ENCODE measurements around the gene CCR5.
"Not testable (repeated sequence)": the region's sequence is repeated elsewhere in the genome, so short reads cannot be mapped to it uniquely, and the experiment has no call there.

The CCR5 gene

GRCh38 chr3:46388847-46389246 lies 18.1 kb downstream of the CCR5 start:
- not testable (repeated sequence) for DNase-seq

- no peak for DNase-seq
Observed at GRCh38 chr3:46389306-46389705, 18.6 kb downstream of the CCR5 start.

GRCh38 chr3:46391526-46391925 lies 20.8 kb downstream of the CCR5 start:
- DNase-seq, result not testable (repeated sequence)

GRCh38 chr3:46393011-46393410 lies 22.3 kb downstream of the CCR5 start:
- DNase-seq, result no peak

GRCh38 chr3:46393554-46394434 lies 23.0 kb downstream of the CCR5 start:
- no peak for DNase-seq

- DNase-seq, result no peak
Observed at GRCh38 chr3:46395210-46395661, 24.5 kb downstream of the CCR5 start.

GRCh38 chr3:46395766-46396530 lies 25.2 kb downstream of the CCR5 start:
- DNase-seq, result no peak

GRCh38 chr3:46397111-46397510 lies 26.4 kb downstream of the CCR5 start:
- DNase-seq, result no peak

GRCh38 chr3:46398186-46398955 lies 27.6 kb downstream of the CCR5 start:
- DNase-seq, result no peak

GRCh38 chr3:46399098-46399497 lies 28.4 kb downstream of the CCR5 start:
- DNase-seq, result no peak

GRCh38 chr3:46399557-46399956 lies 28.8 kb downstream of the CCR5 start:
- DNase-seq, result no peak

- no peak for DNase-seq
Observed at GRCh38 chr3:46400000-46400734, 29.4 kb downstream of the CCR5 start.

- no peak for DNase-seq
Observed at GRCh38 chr3:46400846-46401245, 30.1 kb downstream of the CCR5 start.

- no peak for DNase-seq
Observed at GRCh38 chr3:46401579-46401978, 30.8 kb downstream of the CCR5 start.

GRCh38 chr3:46402902-46403301 lies 32.2 kb downstream of the CCR5 start:
- DNase-seq, result not testable (repeated sequence)

- DNase-seq, result no peak
Observed at GRCh38 chr3:46405301-46406019, 34.7 kb downstream of the CCR5 start.

GRCh38 chr3:46406443-46406787 lies 35.7 kb downstream of the CCR5 start:
- no peak for DNase-seq

GRCh38 chr3:46406788-46407611 lies 36.3 kb downstream of the CCR5 start, which contains the start of the genes CCR5AS and CCRL2:
CCR5AS (minus strand) TSS chr3:46407066.
CCRL2 (plus strand) TSS chr3:46407259; CDS start chr3:46408080, 821 bp downstream.
- peak; percentile 12 for DNase-seq

- DNase-seq, result no peak
Observed at GRCh38 chr3:46407970-46408369, 37.2 kb downstream of the CCR5 start.

GRCh38 chr3:46408853-46409252 lies 38.1 kb downstream of the CCR5 start:
- DNase-seq, result no peak
